Measurements from ENCODE around the gene OPRD1. TPM values are rescaled to one million over a fixed set of nuclear protein-coding genes. Genes with fewer than 3 reads are reported as not detected.

OPRD1 gene
- total RNA-seq, 2 experiments from 2014 or later = not detected

- no peaks in the 10 kb centered on the region for H3K9me3 ChIP-seq (ENCODE audit: low read length)
- H4K20me1 ChIP-seq (ENCODE audit: insufficient read depth, low read length) = no peaks in the 10 kb centered on the region
- CTCF ChIA-PET (ENCODE audit: unreplicated experiment) = no interaction called here
- no peaks in the 10 kb centered on the region for H3K4me1 ChIP-seq (ENCODE audit: insufficient read depth, low read length, poor library complexity, severe bottlenecking)
- H3K36me3 ChIP-seq (ENCODE audit: insufficient read depth, low read length) = no peaks in the 10 kb centered on the region
- no TSS peak for BruUV-seq (replicated peaks)
- intact Hi-C loops (cut with micrococcal nuclease; ENCODE audit: unreplicated experiment) = no loop called here
- no peak overlapping the region for H3K27ac ChIP-seq (ENCODE audit: low read depth, low read length, poor library complexity, severe bottlenecking)
- no peak for DNase-seq (ENCODE audit: low spot score)
- H3K9me2 ChIP-seq (ENCODE audit: insufficient read depth, low read length) = no peaks in the 10 kb centered on the region
- no peaks in the 10 kb centered on the region for H3K79me2 ChIP-seq (ENCODE audit: insufficient read depth, low read depth, low read length)
- H3K4me3 ChIP-seq (ENCODE audit: low read depth, low read length, poor library complexity, severe bottlenecking) = no peak overlapping the region
- no peak overlapping the region for H3K4me2 ChIP-seq (ENCODE audit: low read length)
- POLR2A ChIA-PET = no interaction called here
- TF ChIP-seq CTCF (conservative IDR thresholded peaks at IDR 0.05; ENCODE audit: low read length) = no peak
- TF ChIP-seq EZH2phosphoT487 (IDR thresholded peaks at IDR 0.05; ENCODE audit: borderline replicate concordance, low read depth, low read length) = no peak
- H2AFZ ChIP-seq (ENCODE audit: low read length) = no peak overlapping the region
These were observed 43.1 kb downstream of the OPRD1 start for GRCh38 chr1:28855046-28855445.

- POLR2A ChIA-PET = no interaction called here
- Histone ChIP-seq H3K79me2 (ENCODE audit: insufficient read depth, low read depth, low read length) (no peaks in the 10 kb centered on the region), H3K36me3 (ENCODE audit: insufficient read depth, low read length) (no peaks in the 10 kb centered on the region), H3K9me3 (ENCODE audit: low read length) (no peaks in the 10 kb centered on the region), H3K4me1 (ENCODE audit: insufficient read depth, low read length, poor library complexity, severe bottlenecking) (no peaks in the 10 kb centered on the region), H3K4me2 (ENCODE audit: low read length) (no peak overlapping the region), H3K4me3 (ENCODE audit: low read depth, low read length, poor library complexity, severe bottlenecking) (no peak overlapping the region), H3K27ac (ENCODE audit: low read depth, low read length, poor library complexity, severe bottlenecking) (no peak overlapping the region), H2AFZ (ENCODE audit: low read length) (no peak overlapping the region), H3K9me2 (ENCODE audit: insufficient read depth, low read length) (no peaks in the 10 kb centered on the region), H4K20me1 (ENCODE audit: insufficient read depth, low read length) (no peaks in the 10 kb centered on the region; the same call in 1 of the 2 replicates)
- TF ChIP-seq EZH2phosphoT487 (IDR thresholded peaks at IDR 0.05; ENCODE audit: borderline replicate concordance, low read depth, low read length) = no peak
- no peak for TF ChIP-seq CTCF (conservative IDR thresholded peaks at IDR 0.05; ENCODE audit: low read length)
- BruUV-seq (replicated peaks) = no TSS peak
- DNase-seq (ENCODE audit: low spot score) = no peak
- CTCF ChIA-PET (ENCODE audit: unreplicated experiment) = no interaction called here
- intact Hi-C loops (cut with micrococcal nuclease; ENCODE audit: unreplicated experiment) = no loop called here
These were observed 43.5 kb downstream of the OPRD1 start for GRCh38 chr1:28855469-28855951.

DNA sequence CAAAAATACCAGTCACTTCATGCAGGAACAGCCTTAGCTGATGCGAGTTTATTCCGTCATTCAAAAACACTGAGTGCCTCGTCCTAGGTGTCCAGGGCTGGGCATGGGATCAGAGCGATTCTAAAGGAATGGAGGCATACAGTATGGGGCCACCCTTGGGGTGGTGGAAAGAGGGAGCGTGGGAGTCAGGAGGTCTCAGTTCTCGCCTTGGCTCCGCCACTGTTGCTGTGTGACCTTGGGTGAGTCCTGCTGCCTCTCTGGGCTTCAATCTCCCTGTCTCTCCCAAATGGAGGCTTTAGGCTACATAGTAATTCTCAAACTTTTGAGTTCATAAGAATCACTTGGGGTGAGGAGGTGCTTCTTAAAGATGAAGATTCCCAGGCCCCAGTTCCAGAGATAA lies 44.0 kb downstream of the OPRD1 start:
- H3K27ac ChIP-seq (ENCODE audit: low read depth, low read length, poor library complexity, severe bottlenecking) = no peak overlapping the region
- no peaks in the 10 kb centered on the region for H3K79me2 ChIP-seq (ENCODE audit: insufficient read depth, low read depth, low read length)
- H3K36me3 ChIP-seq (ENCODE audit: insufficient read depth, low read length) = no peaks in the 10 kb centered on the region
- intact Hi-C loops (cut with micrococcal nuclease; ENCODE audit: unreplicated experiment) = no loop called here
- H3K4me2 ChIP-seq (ENCODE audit: low read length) = no peak overlapping the region
- no peak for TF ChIP-seq CTCF (conservative IDR thresholded peaks at IDR 0.05; ENCODE audit: low read length)
- TF ChIP-seq EZH2phosphoT487 (IDR thresholded peaks at IDR 0.05; ENCODE audit: borderline replicate concordance, low read depth, low read length) = no peak
- H3K4me1 ChIP-seq (ENCODE audit: insufficient read depth, low read length, poor library complexity, severe bottlenecking) = no peaks in the 10 kb centered on the region
- ChIA-PET CTCF (ENCODE audit: unreplicated experiment) (no interaction called here), POLR2A (no interaction called here)
- no peak for DNase-seq (ENCODE audit: low spot score)
- H2AFZ ChIP-seq (ENCODE audit: low read length) = no peak overlapping the region
- H3K4me3 ChIP-seq (ENCODE audit: low read depth, low read length, poor library complexity, severe bottlenecking) = no peak overlapping the region
- H4K20me1 ChIP-seq (ENCODE audit: insufficient read depth, low read length) = no peaks in the 10 kb centered on the region; the same call in 1 of the 2 replicates
- no peaks in the 10 kb centered on the region for H3K9me2 ChIP-seq (ENCODE audit: insufficient read depth, low read length)
- no peaks in the 10 kb centered on the region for H3K9me3 ChIP-seq (ENCODE audit: low read length)
- BruUV-seq (replicated peaks) = no TSS peak

All from OCI-LY7 (cell line).